Ishikawa (cell line): ENCODE measurements around the gene CASTOR1.

Experiments used
- CEBPB ChIP-seq: IDR thresholded peaks from 2 replicates; pipeline ENCODE4 v1.6.1; 2012
- CREB1 ChIP-seq: IDR thresholded peaks from 2 replicates; pipeline ENCODE4 v1.6.1; 2012; ENCODE audit warnings: low read depth
- EGR1 ChIP-seq: IDR thresholded peaks from 2 replicates; pipeline ENCODE4 v1.6.1; 2012
- EP300 ChIP-seq: IDR thresholded peaks from 2 replicates; pipeline ENCODE4 v1.6.1; 2012; ENCODE audit warnings: borderline replicate concordance
- FOXM1 ChIP-seq: IDR thresholded peaks from 2 replicates; pipeline ENCODE4 v1.6.1; 2012; ENCODE audit warnings: low read depth, borderline replicate concordance
- MAX ChIP-seq: IDR thresholded peaks from 2 replicates; pipeline ENCODE4 v1.6.1; 2012
- NFIC ChIP-seq: IDR thresholded peaks from 2 replicates; pipeline ENCODE4 v1.6.1; 2012
- RAD21 ChIP-seq: IDR thresholded peaks from 2 replicates; pipeline ENCODE4 v1.6.1; 2012; ENCODE audit warnings: low read depth
- REST ChIP-seq: IDR thresholded peaks from 2 replicates; pipeline ENCODE4 v1.6.1; 2012; ENCODE audit warnings: low read depth, mild to moderate bottlenecking
- TAF1 ChIP-seq: IDR thresholded peaks from 2 replicates; pipeline ENCODE4 v1.6.1; 2012; ENCODE audit warnings: low read depth, mild to moderate bottlenecking
- TCF12 ChIP-seq: IDR thresholded peaks from 2 replicates; pipeline ENCODE4 v1.6.1; 2012; ENCODE audit warnings: low read depth
- TEAD4 ChIP-seq: IDR thresholded peaks from 2 replicates; pipeline ENCODE4 v1.6.1; 2012
- USF1 ChIP-seq: IDR thresholded peaks from 2 replicates; pipeline ENCODE4 v1.6.1; 2012
- YY1 ChIP-seq: IDR thresholded peaks from 2 replicates; pipeline ENCODE4 v1.6.1; 2012; ENCODE audit warnings: low read depth
- ZBTB7A ChIP-seq: IDR thresholded peaks from 2 replicates; pipeline ENCODE4 v1.6.1; 2012; ENCODE audit warnings: low read depth

CASTOR1 gene

GRCh38 chr22:30313527-30314363 lies 24.4 kb upstream of the CASTOR1 start:
- TF ChIP-seq TAF1 (no peak), MAX (no peak), RAD21 (no peak), FOXM1 (no peak), TCF12 (no peak), EGR1 (no peak), ZBTB7A (no peak), YY1 (no peak), REST (no peak), CREB1 (no peak)

GRCh38 chr22:30312053-30312452 lies 22.7 kb upstream of the CASTOR1 start:
- TF ChIP-seq RAD21, result no peak
- TF ChIP-seq TEAD4, result no peak
- TF ChIP-seq YY1, result no peak
- no peak for TF ChIP-seq CEBPB
- no peak for TF ChIP-seq EP300
- no peak for TF ChIP-seq ZBTB7A
- no peak for TF ChIP-seq CREB1
- no peak for TF ChIP-seq FOXM1
- no peak for TF ChIP-seq USF1
- no peak for TF ChIP-seq REST
- TF ChIP-seq EGR1, result no peak
- TF ChIP-seq NFIC, result no peak
- no peak for TF ChIP-seq MAX
- no peak for TF ChIP-seq TAF1
- TF ChIP-seq TCF12, result no peak

GRCh38 chr22:30310881-30311771 lies 21.8 kb upstream of the CASTOR1 start:
- peak; percentile 23 for TF ChIP-seq CEBPB
- TF ChIP-seq YY1, result 0 out of 2 replicates have a peak, but pooled peaks have one; percentile 50
- no peak for TF ChIP-seq EGR1
- no peak; the same call in 1 of the 2 replicates for TF ChIP-seq FOXM1
- TF ChIP-seq TEAD4, result peak; percentile 82
- peak; percentile 86 for TF ChIP-seq EP300
- TF ChIP-seq CREB1, result no peak
- peak; percentile 94 for TF ChIP-seq NFIC
- no peak for TF ChIP-seq ZBTB7A
- TF ChIP-seq MAX, result peak; percentile 28; the same call in 1 of the 2 replicates
- no peak for TF ChIP-seq TAF1
- TF ChIP-seq TCF12, result peak; percentile 84
- peak; percentile 33; the same call in 1 of the 2 replicates for TF ChIP-seq RAD21
- no peak; the same call in 1 of the 2 replicates for TF ChIP-seq USF1
- TF ChIP-seq REST, result no peak
